ENCODE results near the gene CUEDC2. TPM values are rescaled to one million over a fixed set of nuclear protein-coding genes. Genes with fewer than 3 reads are reported as not detected.
A peak's percentile ranks its signal among the peaks of the same experiment; 100 is the strongest.

The CUEDC2 gene
- polyA plus RNA-seq, 1 donor from 2014 or later: 169 TPM

- no peaks in the 10 kb centered on the region for H3K9me3 ChIP-seq (ENCODE audit: low read length)
- no peak overlapping the region for H2AFZ ChIP-seq (ENCODE audit: low read depth, low read length)
- H3K36me3 ChIP-seq (ENCODE audit: insufficient read depth, low read length): no peaks in the 10 kb centered on the region
- no peak overlapping the region for H3K27ac ChIP-seq (ENCODE audit: low read length)
- H3K4me3 ChIP-seq (ENCODE audit: low read length): no peak overlapping the region
- no peaks in the 10 kb centered on the region for H3K79me2 ChIP-seq (replicated peaks; ENCODE audit: insufficient read depth, low read length)
- no peak overlapping the region for H3K9ac ChIP-seq (ENCODE audit: low read length)
- H3K9me2 ChIP-seq (ENCODE audit: insufficient read depth, low read length): no peaks in the 10 kb centered on the region
- H3F3A ChIP-seq (ENCODE audit: insufficient read depth, low read length, poor library complexity, severe bottlenecking): no peaks in the 10 kb centered on the region
- no peaks in the 10 kb centered on the region for H3K27me3 ChIP-seq (ENCODE audit: insufficient read depth, low read depth, low read length)
- no peak overlapping the region for H3K4me2 ChIP-seq (ENCODE audit: low read length)
- TF ChIP-seq POLR2AphosphoS5 (IDR thresholded peaks at IDR 0.05) (no peak), TAF1 (IDR thresholded peaks at IDR 0.05; ENCODE audit: low read depth) (no peak), SMC3 (conservative IDR thresholded peaks at IDR 0.05; ENCODE audit: poor library complexity) (no peak), RAD21 (conservative IDR thresholded peaks at IDR 0.05) (no peak), REST (IDR thresholded peaks at IDR 0.05; ENCODE audit: borderline replicate concordance) (no peak), CTCF (IDR thresholded peaks at IDR 0.05; ENCODE audit: poor library complexity, severe bottlenecking) (no peak), MXI1 (conservative IDR thresholded peaks at IDR 0.05; ENCODE audit: poor library complexity, severe bottlenecking) (no peak), EP300 (conservative IDR thresholded peaks at IDR 0.05; ENCODE audit: poor library complexity, severe bottlenecking) (no peak)
- H4K20me1 ChIP-seq (ENCODE audit: insufficient read depth): no peaks in the 10 kb centered on the region
Measured at GRCh38 chr10:102384053-102384452, 48.3 kb downstream of the CUEDC2 start.

- Histone ChIP-seq H3K4me2 (ENCODE audit: low read length) (no peak overlapping the region), H3K36me3 (ENCODE audit: insufficient read depth, low read length) (no peaks in the 10 kb centered on the region)
Measured at GRCh38 chr10:102382871-102383270, 49.5 kb downstream of the CUEDC2 start.

GRCh38 chr10:102381983-102382382 lies 50.4 kb downstream of the CUEDC2 start:
- no peak for TF ChIP-seq SMC3 (conservative IDR thresholded peaks at IDR 0.05; ENCODE audit: poor library complexity)
- no peak for TF ChIP-seq EP300 (conservative IDR thresholded peaks at IDR 0.05; ENCODE audit: poor library complexity, severe bottlenecking)
- TF ChIP-seq MXI1 (conservative IDR thresholded peaks at IDR 0.05; ENCODE audit: poor library complexity, severe bottlenecking): no peak
- TF ChIP-seq POLR2AphosphoS5 (IDR thresholded peaks at IDR 0.05): no peak
- no peak for TF ChIP-seq TAF1 (IDR thresholded peaks at IDR 0.05; ENCODE audit: low read depth)
- no peak for TF ChIP-seq REST (IDR thresholded peaks at IDR 0.05; ENCODE audit: borderline replicate concordance)
- TF ChIP-seq CTCF (IDR thresholded peaks at IDR 0.05; ENCODE audit: poor library complexity, severe bottlenecking): no peak
- no peak for TF ChIP-seq EZH2 (IDR thresholded peaks at IDR 0.05; ENCODE audit: borderline replicate concordance, insufficient read depth, low read length, poor library complexity, severe bottlenecking)
- TF ChIP-seq RAD21 (conservative IDR thresholded peaks at IDR 0.05): no peak
- H3K79me2 ChIP-seq (replicated peaks; ENCODE audit: insufficient read depth, low read length): no peaks in the 10 kb centered on the region
- H3K4me3 ChIP-seq (ENCODE audit: low read length): no peak overlapping the region
- no peak overlapping the region for H2AFZ ChIP-seq (ENCODE audit: low read depth, low read length)
- H3K36me3 ChIP-seq (ENCODE audit: insufficient read depth, low read length): no peaks in the 10 kb centered on the region
- no peaks in the 10 kb centered on the region for H3K9me3 ChIP-seq (ENCODE audit: low read length)
- no peaks in the 10 kb centered on the region for H3K9me2 ChIP-seq (ENCODE audit: insufficient read depth, low read length)
- no peak overlapping the region for H3K9ac ChIP-seq (ENCODE audit: low read length)
- H3K27me3 ChIP-seq (ENCODE audit: insufficient read depth, low read depth, low read length): no peaks in the 10 kb centered on the region
- no peaks in the 10 kb centered on the region for H3F3A ChIP-seq (ENCODE audit: insufficient read depth, low read length, poor library complexity, severe bottlenecking)
- H3K4me2 ChIP-seq (ENCODE audit: low read length): no peak overlapping the region
- no peaks in the 10 kb centered on the region for H4K20me1 ChIP-seq (ENCODE audit: insufficient read depth)
- H3K27ac ChIP-seq (ENCODE audit: low read length): no peak overlapping the region

More at GRCh38 chr10:102382871-102383270, 49.5 kb downstream of the CUEDC2 start:
- Histone ChIP-seq H2AFZ (ENCODE audit: low read depth, low read length) (no peak overlapping the region), H3F3A (ENCODE audit: insufficient read depth, low read length, poor library complexity, severe bottlenecking) (no peaks in the 10 kb centered on the region), H3K4me3 (ENCODE audit: low read length) (no peak overlapping the region), H3K9me2 (ENCODE audit: insufficient read depth, low read length) (no peaks in the 10 kb centered on the region), H3K9ac (ENCODE audit: low read length) (no peak overlapping the region), H4K20me1 (ENCODE audit: insufficient read depth) (no peaks in the 10 kb centered on the region), H3K27ac (ENCODE audit: low read length) (no peak overlapping the region), H3K27me3 (ENCODE audit: insufficient read depth, low read depth, low read length) (no peaks in the 10 kb centered on the region), H3K79me2 (replicated peaks; ENCODE audit: insufficient read depth, low read length) (no peaks in the 10 kb centered on the region), H3K9me3 (ENCODE audit: low read length) (no peaks in the 10 kb centered on the region)
- TF ChIP-seq POLR2AphosphoS5 (IDR thresholded peaks at IDR 0.05): peak; percentile 19
- no peak for TF ChIP-seq EZH2 (IDR thresholded peaks at IDR 0.05; ENCODE audit: borderline replicate concordance, insufficient read depth, low read length, poor library complexity, severe bottlenecking)

Measured in neural cell (in vitro differentiated cells).